T-cell (primary cell): ENCODE measurements around the gene VAPA. TPM values are rescaled to one million over a fixed set of nuclear protein-coding genes. Genes with fewer than 3 reads are reported as not detected.

ENCODE experiments used
- ATAC-seq, 4 experiments: fragments of 200-7000 bp in 3 of 4; fragments of 150-1000 bp in 1 of 4; cut with Tn5 transposase; replicated peaks in 1 of 4; 1 replicate in 3 of 4; 2 replicates in 1 of 4; pipeline ENCODE4 v1.10.0; 2021; ENCODE audit warnings: moderate library complexity in 3 of 4, mild to moderate bottlenecking in 2 of 4, moderate number of reproducible peaks in 1 of 4
- CTCF ChIA-PET, 2 donors: fragments of 300-600 bp; sonication (Branson Sonifier 250); formaldehyde crosslinking; loops; one replicate each; lab custom pipeline; 2022; ENCODE audit warnings: antibody characterized with exemption in 2 of 2; lab: Charles Lee
- POLR2A ChIA-PET, 2 donors: fragments of 300-600 bp; sonication (Branson Sonifier 250); formaldehyde crosslinking; loops; one replicate each; lab custom pipeline; 2022; ENCODE audit warnings: antibody characterized with exemption in 2 of 2; lab: Charles Lee
- DNase-seq, 35 experiments: peaks; one replicate each; pipeline versions ENCODE4 v3.0.0 to v3.0.0-alpha.2; 2013 to 2023
- H3K27ac ChIP-seq: one replicate; pipeline ENCODE4 v1.5.1; 2013; ENCODE audit warnings: low read length
- H3K27me3 ChIP-seq, 2 experiments: replicated peaks in 1 of 2; 1 replicate in 1 of 2; 2 replicates in 1 of 2; pipeline versions ENCODE4 v1.6.1 to v1.7.0; 2013; ENCODE audit warnings: low read length in 1 of 2, mixed read lengths in 1 of 2; ENCODE audit not compliant: control insufficient read depth in 2 of 2, insufficient read depth in 2 of 2; ENCODE audit errors: extremely low read depth in 1 of 2
- H3K36me3 ChIP-seq, 2 donors: 1 replicate in 1 of 2; 2 replicates in 1 of 2; pipeline versions ENCODE4 v1.6.1 to v1.7.0; 2013; ENCODE audit warnings: low read length in 1 of 2; ENCODE audit not compliant: control insufficient read depth in 2 of 2, insufficient read depth in 1 of 2; ENCODE audit errors: extremely low read depth in 1 of 2
- H3K4me1 ChIP-seq, 2 experiments: 1 replicate in 1 of 2; 2 replicates in 1 of 2; pipeline versions ENCODE4 v1.6.1 to v1.7.0; 2013; ENCODE audit warnings: low read length in 2 of 2, mixed read lengths in 1 of 2; ENCODE audit not compliant: insufficient read depth in 2 of 2, control insufficient read depth in 1 of 2; ENCODE audit errors: extremely low read depth in 1 of 2
- H3K4me3 ChIP-seq, 2 donors: 1 replicate in 1 of 2; 2 replicates in 1 of 2; pipeline versions ENCODE4 v1.5.1 to v1.7.0; 2013; ENCODE audit warnings: mild to moderate bottlenecking in 2 of 2, low read length in 1 of 2, moderate library complexity in 1 of 2; ENCODE audit not compliant: control insufficient read depth in 1 of 2; ENCODE audit errors: extremely low read depth in 1 of 2
- H3K9me3 ChIP-seq: 2 replicates; pipeline ENCODE4 v1.7.0; 2013
- H3K27ac Mint-ChIP-seq, 2 donors: one replicate each; pipeline ENCODE4 v1.8.0; 2020 to 2021; ENCODE audit warnings: mild to moderate bottlenecking in 2 of 2, mixed read lengths in 2 of 2
- H3K27me3 Mint-ChIP-seq, 2 donors: one replicate each; pipeline ENCODE4 v1.8.0; 2021 to 2022; ENCODE audit warnings: mixed read lengths in 2 of 2
- H3K36me3 Mint-ChIP-seq: one replicate; pipeline ENCODE4 v1.8.0; 2021; ENCODE audit warnings: mixed read lengths
- H3K4me1 Mint-ChIP-seq, 3 donors: one replicate each; pipeline ENCODE4 v1.8.0; 2020 to 2022; ENCODE audit warnings: mixed read lengths in 3 of 3, mild to moderate bottlenecking in 1 of 3
- H3K4me3 Mint-ChIP-seq, 3 donors: one replicate each; pipeline ENCODE4 v1.8.0; 2020 to 2022; ENCODE audit warnings: mild to moderate bottlenecking in 3 of 3, mixed read lengths in 3 of 3, moderate library complexity in 3 of 3
- H3K9me3 Mint-ChIP-seq, 3 donors: one replicate each; pipeline ENCODE4 v1.8.0; 2020 to 2022; ENCODE audit warnings: mixed read lengths in 3 of 3
- WGBS: methylation state at CpG from one replicate; pipeline ENCODE4 v1.1.5; 2013; ENCODE audit warnings: missing lambda C conversion rate; ENCODE audit not compliant: insufficient coverage; 5-methylcytosine and 5-hydroxymethylcytosine counted together
- total RNA-seq, 35 experiments: library from RNA in 6 of 35; stranded (reverse) in 6 of 35; fragments of 120-200 nt in 1 of 35; gene quantifications; one replicate each; pipeline versions ENCODE4 v1.2.1 to v1.2.4 and lab custom pipeline; 2013 to 2026

The VAPA gene
- total RNA-seq, 5 donors from 2014 or later (not counting 1 experiment from before 2014, with no cell fraction given) = 116 to 157 (median 119) TPM

- no CpG with 5 or more reads among the region's 5 CpGs for WGBS
- peaks cover 27 to 39% of the 10 kb centered on the region in 2 experiments for H3K4me1 ChIP-seq
- CTCF ChIA-PET = interaction anchor here in 1 of 2 donors (0.9 to 1.0 kb wide), 2 partner anchors 8 to 610 kb away, joined by 3 to 4 read pairs; partner anchors contain the start of gene NAPG
Measured at GRCh38 chr18:9915291-9916076, 1.7 kb downstream of the VAPA start.

GRCh38 chr18:9916077-9916639, 2.3 kb downstream of the VAPA start:
- no peak overlapping the region for H3K4me3 ChIP-seq
- WGBS = 14% methylated on average over 1 of the region's 2 CpGs
- no peaks in the 10 kb centered on the region for H3K27me3 ChIP-seq
- Mint-ChIP-seq H3K4me1 (peaks cover 26 to 31% (median 27%) of the 10 kb centered on the region in 3 donors), H3K9me3 (no peaks in the 10 kb centered on the region), H3K27me3 (no peaks in the 10 kb centered on the region), H3K4me3 (peak overlapping the region; percentile 88 to 89 (median 89)), H3K36me3 (no peaks in the 10 kb centered on the region), H3K27ac (peak overlapping the region; percentile 90 to 92)
- H3K9me3 ChIP-seq = no peaks in the 10 kb centered on the region
- H3K27ac ChIP-seq = no peak overlapping the region
- no peak for ATAC-seq
- ChIA-PET CTCF (no interaction called here), POLR2A (interaction anchor here (1.2 to 1.6 kb wide), 2 partner anchors 8 to 610 kb away, joined by 3 to 5 read pairs; partner anchors contain the start of gene NAPG (in 1 of the 2))
- H3K4me1 ChIP-seq = peaks cover 31 to 45% of the 10 kb centered on the region in 2 experiments
- no peaks in the 10 kb centered on the region for H3K36me3 ChIP-seq
- DNase-seq = no peak

More at GRCh38 chr18:9915291-9916076, 1.7 kb downstream of the VAPA start:
- peak overlapping the region; percentile 90 to 92 for H3K27ac Mint-ChIP-seq
- H3K9me3 Mint-ChIP-seq = no peaks in the 10 kb centered on the region
- H3K4me1 Mint-ChIP-seq = peaks cover 26 to 31% (median 27%) of the 10 kb centered on the region in 3 donors
- Histone ChIP-seq H3K4me3 (peak overlapping the region; percentile 63 to 81), H3K27me3 (no peaks in the 10 kb centered on the region), H3K9me3 (no peaks in the 10 kb centered on the region), H3K36me3 (no peaks in the 10 kb centered on the region), H3K27ac (peak overlapping the region; percentile 87)
- DNase-seq = no peak
- peak overlapping the region; percentile 88 to 89 (median 89) for H3K4me3 Mint-ChIP-seq
- no peaks in the 10 kb centered on the region for H3K27me3 Mint-ChIP-seq
- POLR2A ChIA-PET = interaction anchor here (0.5 to 1.6 kb wide), 9 partner anchors 9 to 760 kb away, joined by 3 to 10 read pairs (median 4); partner anchors contain the start of gene NAPG (in 1 of the 2)
- no peak for ATAC-seq
- no peaks in the 10 kb centered on the region for H3K36me3 Mint-ChIP-seq

GRCh38 chr18:9916808-9917207, 3.0 kb downstream of the VAPA start:
- POLR2A ChIA-PET = no interaction called here
- Mint-ChIP-seq H3K27ac (no peak overlapping the region), H3K36me3 (no peaks in the 10 kb centered on the region), H3K27me3 (no peaks in the 10 kb centered on the region), H3K9me3 (no peaks in the 10 kb centered on the region), H3K4me3 (peak overlapping the region; percentile 88 to 89 (median 89)), H3K4me1 (peaks cover 26 to 31% (median 27%) of the 10 kb centered on the region in 3 donors)
- Histone ChIP-seq H3K36me3 (no peaks in the 10 kb centered on the region), H3K27ac (no peak overlapping the region), H3K9me3 (no peaks in the 10 kb centered on the region), H3K4me1 (peaks cover 32 to 47% of the 10 kb centered on the region in 2 experiments), H3K4me3 (no peak overlapping the region), H3K27me3 (no peaks in the 10 kb centered on the region)
- ATAC-seq = no peak
- DNase-seq = no peak
- CTCF ChIA-PET = no interaction called here
- WGBS = 100% methylated on average over 1 of the region's 3 CpGs

- H3K4me3 Mint-ChIP-seq = no peak overlapping the region
- H3K27ac Mint-ChIP-seq = no peak overlapping the region
- H3K36me3 Mint-ChIP-seq = no peaks in the 10 kb centered on the region
- ATAC-seq (no peak), DNase-seq (no peak)
- H3K4me1 Mint-ChIP-seq = peaks cover 30 to 37% (median 32%) of the 10 kb centered on the region in 3 donors
- no peaks in the 10 kb centered on the region for H3K36me3 ChIP-seq
- WGBS = 58% methylated on average over 1 of the region's 2 CpGs
- H3K27ac ChIP-seq = no peak overlapping the region
- ChIA-PET POLR2A (no interaction called here), CTCF (no interaction called here)
- H3K9me3 ChIP-seq = no peaks in the 10 kb centered on the region
- no peaks in the 10 kb centered on the region for H3K27me3 Mint-ChIP-seq
- H3K27me3 ChIP-seq = no peaks in the 10 kb centered on the region
- H3K4me1 ChIP-seq = peaks cover 32 to 56% of the 10 kb centered on the region in 2 experiments
- no peak overlapping the region for H3K4me3 ChIP-seq
- H3K9me3 Mint-ChIP-seq = no peaks in the 10 kb centered on the region
Measured at GRCh38 chr18:9918016-9918680, 4.3 kb downstream of the VAPA start.

- Histone ChIP-seq H3K9me3 (no peaks in the 10 kb centered on the region), H3K27me3 (no peaks in the 10 kb centered on the region), H3K27ac (no peak overlapping the region), H3K4me1 (peaks cover 33 to 71% of the 10 kb centered on the region in 2 experiments), H3K4me3 (no peak overlapping the region), H3K36me3 (no peaks in the 10 kb centered on the region)
- POLR2A ChIA-PET = no interaction called here
- Mint-ChIP-seq H3K27ac (no peak overlapping the region), H3K27me3 (no peaks in the 10 kb centered on the region), H3K4me3 (no peak overlapping the region), H3K4me1 (peaks cover 41 to 46% (median 44%) of the 10 kb centered on the region in 3 donors), H3K36me3 (no peaks in the 10 kb centered on the region), H3K9me3 (no peaks in the 10 kb centered on the region)
- no peak for DNase-seq
- no peak for ATAC-seq
- CTCF ChIA-PET = no interaction called here
- 69% methylated on average over 6 of the region's 8 CpGs for WGBS
Measured at GRCh38 chr18:9919564-9920232, 5.9 kb downstream of the VAPA start.
